Keratinocyte (primary cell): ENCODE data around the gene CPB1. TPM values are rescaled to one million over a fixed set of nuclear protein-coding genes. Genes with fewer than 3 reads are reported as not detected.

Experiments used
- DNase-seq: peaks from one replicate; pipeline ENCODE4 v3.0.0-alpha.2; 2011; ENCODE audit warnings: low read depth, missing footprints, low spot score
- FAIRE-seq: peaks from 2 replicates; lab custom pipeline; 2011; peaks lifted over from hg19 to GRCh38; lab: Jason Lieb, UNC
- H2AFZ ChIP-seq: 2 replicates; pipeline ENCODE4 v1.6.0; 2012; ENCODE audit warnings: low read length, control low read depth, inconsistent platforms; ENCODE audit not compliant: control insufficient read depth
- H3K27ac ChIP-seq: 2 replicates; pipeline ENCODE4 v1.5.1; 2011; ENCODE audit warnings: low read length; ENCODE audit not compliant: control insufficient read depth, insufficient read depth
- H3K27me3 ChIP-seq: 3 replicates; pipeline ENCODE4 v1.6.0; 2011; ENCODE audit warnings: low read length; ENCODE audit not compliant: control insufficient read depth, insufficient read depth; ENCODE audit errors: extremely low read depth
- H3K36me3 ChIP-seq, 2 experiments: 2 replicates in 1 of 2; 3 replicates in 1 of 2; pipeline ENCODE4 v1.5.1; 2011; ENCODE audit warnings: low read length in 2 of 2, mild to moderate bottlenecking in 1 of 2; ENCODE audit not compliant: control insufficient read depth in 2 of 2, insufficient read depth in 2 of 2; ENCODE audit errors: extremely low read depth in 1 of 2
- H3K4me1 ChIP-seq: 3 replicates; pipeline ENCODE4 v1.5.1; 2011; ENCODE audit warnings: low read length; ENCODE audit not compliant: control insufficient read depth, insufficient read depth; ENCODE audit errors: extremely low read depth
- H3K4me2 ChIP-seq: 3 replicates; pipeline ENCODE4 v1.6.0; 2011; ENCODE audit warnings: low read depth, low read length; ENCODE audit not compliant: control insufficient read depth, insufficient read depth; ENCODE audit errors: extremely low read depth
- H3K4me3 ChIP-seq, 3 experiments: fragments of 200-600 bp in 1 of 3; sonication (generic) in 1 of 3; 2 replicates in 2 of 3; 3 replicates in 1 of 3; pipeline ENCODE4 v1.5.1; 2011 to 2016; ENCODE audit warnings: low read length in 3 of 3, mild to moderate bottlenecking in 3 of 3, control low read depth in 2 of 3, inconsistent platforms in 1 of 3, low read depth in 1 of 3, mixed read lengths in 1 of 3, mixed run types in 1 of 3, moderate library complexity in 1 of 3; ENCODE audit not compliant: control insufficient read depth in 2 of 3, insufficient read depth in 2 of 3; ENCODE audit errors: extremely low read depth in 1 of 3
- H3K79me2 ChIP-seq: 2 replicates; pipeline ENCODE4 v1.6.0; 2012; ENCODE audit warnings: low read length; ENCODE audit not compliant: control insufficient read depth, insufficient read depth
- H3K9ac ChIP-seq: 3 replicates; pipeline ENCODE4 v1.6.0; 2011; ENCODE audit warnings: low read length; ENCODE audit not compliant: control insufficient read depth, insufficient read depth; ENCODE audit errors: extremely low read depth
- H3K9me1 ChIP-seq: 3 replicates; pipeline ENCODE4 v1.6.0; 2011; ENCODE audit warnings: low read length; ENCODE audit not compliant: control insufficient read depth, insufficient read depth; ENCODE audit errors: extremely low read depth
- H3K9me3 ChIP-seq: 2 replicates; pipeline ENCODE4 v1.5.1; 2012; ENCODE audit warnings: low read depth, low read length; ENCODE audit not compliant: control insufficient read depth
- H4K20me1 ChIP-seq: 3 replicates; pipeline ENCODE4 v1.6.0; 2011; ENCODE audit warnings: low read length; ENCODE audit not compliant: control insufficient read depth, insufficient read depth; ENCODE audit errors: extremely low read depth
- CTCF ChIP-seq, 3 experiments: IDR thresholded peaks in 1 of 3; conservative IDR thresholded peaks in 1 of 3; optimal IDR thresholded peaks in 1 of 3; 2 replicates in 2 of 3; 3 replicates in 1 of 3; pipeline versions ENCODE3 to v1.5.1; 2011; ENCODE audit warnings: low read length in 3 of 3, mild to moderate bottlenecking in 3 of 3, moderate library complexity in 2 of 3, control low read depth in 1 of 3, inconsistent platforms in 1 of 3; ENCODE audit not compliant: insufficient read depth in 2 of 3; ENCODE audit errors: extremely low read depth in 1 of 3
- EZH2 ChIP-seq: IDR thresholded peaks from one replicate; pipeline ENCODE4 v1.6.1; 2012; ENCODE audit warnings: inconsistent platforms, mild to moderate bottlenecking, low read length, moderate library complexity
- dilution Hi-C: fragments of 300-500 bp; cut with MboI; formaldehyde crosslinking; loops from one replicate; pipeline ENCODE4 v1.7.0; 2020; ENCODE audit warnings: low sequenced_read_pairs; ENCODE audit not compliant: extremely low pct_ligation_motif_present
- polyA plus RNA-seq, 5 experiments: library from polyadenylated mRNA; depleted of rRNA in 3 of 5; stranded (reverse) in 3 of 5; stranded (forward) in 1 of 5; unstranded in 1 of 5; fragments of >200 nt; gene quantifications; 1 replicate in 1 of 5; 2 replicates in 3 of 5; 3 replicates in 1 of 5; pipeline versions ENCODE4 v1.2.1 to v1.2.3, GENCODE V29; 2011 to 2012; ENCODE audit warnings: missing spikeins in 2 of 5, low read depth in 1 of 5, low replicate concordance in 1 of 5

The CPB1 gene
- polyA plus RNA-seq, 1 donor (not counting 4 experiments of a cell fraction or from before 2014, with no cell fraction given): not detected

- Histone ChIP-seq H3K9me3 (no peaks in the 10 kb centered on the region), H3K27ac (no peak overlapping the region), H3K27me3 (no peaks in the 10 kb centered on the region), H2AFZ (no peak overlapping the region), H3K4me2 (no peak overlapping the region), H3K4me1 (no peaks in the 10 kb centered on the region), H3K36me3 (no peaks in the 10 kb centered on the region), H3K9me1 (no peaks in the 10 kb centered on the region), H3K4me3 (no peak overlapping the region), H4K20me1 (no peaks in the 10 kb centered on the region), H3K79me2 (no peaks in the 10 kb centered on the region), H3K9ac (no peak overlapping the region)
- DNase-seq: no peak
- FAIRE-seq: no peak
- TF ChIP-seq CTCF (optimal IDR thresholded peaks at IDR 0.05 in 1 of 3, IDR thresholded peaks at IDR 0.05 in 1 of 3, conservative IDR thresholded peaks at IDR 0.05 in 1 of 3; ENCODE audit: extremely low read depth in 1 of 3, insufficient read depth in 2 of 3, low read length in 3 of 3) (no peak), EZH2 (no peak)
- dilution Hi-C loops: no loop called here
Measured at GRCh38 chr3:148896062-148896461, 68.5 kb downstream of the CPB1 start.

DNA sequence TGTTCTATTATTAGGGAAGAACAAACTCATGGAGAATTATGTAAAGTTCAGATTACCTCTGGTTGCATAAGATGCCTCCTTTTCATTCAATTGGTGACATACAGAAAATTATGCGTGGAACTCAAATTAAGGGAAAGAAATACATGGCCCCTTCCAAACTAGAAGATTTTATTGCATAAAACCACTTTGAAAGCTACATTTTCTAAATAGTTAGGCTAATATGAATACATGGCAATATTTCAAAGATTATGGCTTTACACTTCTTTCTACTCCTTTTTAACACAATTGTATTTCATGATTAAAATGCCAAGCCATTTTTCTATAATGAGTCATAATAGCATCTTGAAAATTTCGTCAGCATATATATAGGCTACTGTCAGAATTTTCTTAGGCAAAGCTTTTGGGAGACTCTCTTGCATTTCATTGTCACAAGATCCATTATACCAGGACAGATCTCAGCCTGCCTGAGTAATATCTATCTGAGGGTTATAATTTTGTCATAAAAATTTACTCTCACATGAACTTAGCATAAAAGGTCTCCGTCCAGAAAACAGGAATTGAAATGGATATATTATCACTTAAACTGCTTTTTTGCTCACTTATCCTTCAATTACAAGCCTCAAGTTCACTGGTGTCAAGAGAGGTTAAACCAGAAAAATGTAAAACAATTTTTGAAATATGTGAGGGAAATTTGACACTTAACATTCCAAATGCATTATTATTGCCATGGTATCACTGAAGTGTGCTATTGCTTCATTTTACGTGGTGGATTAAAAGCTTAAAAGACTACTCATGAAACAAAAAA is 74.6 kb downstream of the CPB1 start:
- Histone ChIP-seq H3K4me2 (no peak overlapping the region), H3K27me3 (no peaks in the 10 kb centered on the region), H3K9ac (no peak overlapping the region), H3K9me1 (no peaks in the 10 kb centered on the region), H3K36me3 (no peaks in the 10 kb centered on the region), H2AFZ (no peak overlapping the region), H3K79me2 (no peaks in the 10 kb centered on the region), H3K4me3 (no peak overlapping the region), H4K20me1 (no peaks in the 10 kb centered on the region), H3K9me3 (no peaks in the 10 kb centered on the region), H3K4me1 (no peaks in the 10 kb centered on the region), H3K27ac (no peak overlapping the region)
- TF ChIP-seq EZH2 (no peak), CTCF (optimal IDR thresholded peaks at IDR 0.05 in 1 of 3, IDR thresholded peaks at IDR 0.05 in 1 of 3, conservative IDR thresholded peaks at IDR 0.05 in 1 of 3; ENCODE audit: extremely low read depth in 1 of 3, insufficient read depth in 2 of 3, low read length in 3 of 3) (no peak)
- dilution Hi-C loops: no loop called here
- FAIRE-seq (no peak), DNase-seq (no peak)
